ENCODE data around the gene SERAC1.

Gene SERAC1

DNA sequence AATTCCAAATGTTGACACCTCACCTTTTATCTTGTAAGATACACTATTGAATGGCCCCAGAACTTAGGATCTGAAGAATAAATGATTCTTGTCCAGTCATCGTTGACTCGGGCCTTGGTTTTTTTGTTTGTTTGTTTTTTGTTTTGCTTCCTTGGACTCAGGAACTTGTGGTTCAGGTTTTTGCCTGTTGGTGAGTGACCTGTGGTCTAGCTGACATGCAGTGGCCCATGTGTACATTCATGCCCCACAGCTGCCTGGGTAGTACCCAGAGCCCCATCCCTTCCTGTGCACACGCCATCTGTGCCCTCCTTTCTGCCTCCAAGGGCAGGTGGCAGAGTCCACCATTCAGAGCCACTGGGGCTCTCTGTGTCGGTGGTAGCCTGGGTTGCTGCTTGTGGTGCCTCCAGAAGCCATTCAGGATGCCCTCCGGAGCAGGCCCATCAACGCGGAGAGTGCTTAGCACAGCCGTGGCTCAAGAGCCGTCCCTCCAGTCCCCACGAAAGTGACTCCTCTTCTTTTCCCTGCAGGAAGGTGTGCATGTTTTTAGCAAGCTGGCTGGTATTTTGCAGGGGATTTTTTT, 100.5 kb downstream of the SERAC1 start:
- DNase-seq (ENCODE audit: low read depth in 1 of 2, low spot score in 1 of 2): no peak
- Histone ChIP-seq H3K4me3 (replicated peaks; ENCODE audit: insufficient read depth, low read length) (no peak overlapping the region), H3K27me3 (ENCODE audit: insufficient read depth, poor library complexity, severe bottlenecking) (no peaks in the 10 kb centered on the region), H3K27ac (replicated peaks) (no peak overlapping the region)
- TF ChIP-seq POLR2AphosphoS5 (IDR thresholded peaks at IDR 0.05; ENCODE audit: low read depth) (no peak), SPI1 (IDR thresholded peaks at IDR 0.05; ENCODE audit: borderline replicate concordance, low read depth) (no peak), REST (IDR thresholded peaks at IDR 0.05; ENCODE audit: insufficient replicate concordance, low read depth) (no peak), GABPA (IDR thresholded peaks at IDR 0.05; ENCODE audit: low read depth) (no peak)
- TF ChIP-seq, protein P1, sequence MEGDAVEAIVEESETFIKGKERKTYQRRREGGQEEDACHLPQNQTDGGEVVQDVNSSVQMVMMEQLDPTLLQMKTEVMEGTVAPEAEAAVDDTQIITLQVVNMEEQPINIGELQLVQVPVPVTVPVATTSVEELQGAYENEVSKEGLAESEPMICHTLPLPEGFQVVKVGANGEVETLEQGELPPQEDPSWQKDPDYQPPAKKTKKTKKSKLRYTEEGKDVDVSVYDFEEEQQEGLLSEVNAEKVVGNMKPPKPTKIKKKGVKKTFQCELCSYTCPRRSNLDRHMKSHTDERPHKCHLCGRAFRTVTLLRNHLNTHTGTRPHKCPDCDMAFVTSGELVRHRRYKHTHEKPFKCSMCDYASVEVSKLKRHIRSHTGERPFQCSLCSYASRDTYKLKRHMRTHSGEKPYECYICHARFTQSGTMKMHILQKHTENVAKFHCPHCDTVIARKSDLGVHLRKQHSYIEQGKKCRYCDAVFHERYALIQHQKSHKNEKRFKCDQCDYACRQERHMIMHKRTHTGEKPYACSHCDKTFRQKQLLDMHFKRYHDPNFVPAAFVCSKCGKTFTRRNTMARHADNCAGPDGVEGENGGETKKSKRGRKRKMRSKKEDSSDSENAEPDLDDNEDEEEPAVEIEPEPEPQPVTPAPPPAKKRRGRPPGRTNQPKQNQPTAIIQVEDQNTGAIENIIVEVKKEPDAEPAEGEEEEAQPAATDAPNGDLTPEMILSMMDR (IDR thresholded peaks at IDR 0.05; ENCODE audit: insufficient read depth, low read length): no peak

DNA sequence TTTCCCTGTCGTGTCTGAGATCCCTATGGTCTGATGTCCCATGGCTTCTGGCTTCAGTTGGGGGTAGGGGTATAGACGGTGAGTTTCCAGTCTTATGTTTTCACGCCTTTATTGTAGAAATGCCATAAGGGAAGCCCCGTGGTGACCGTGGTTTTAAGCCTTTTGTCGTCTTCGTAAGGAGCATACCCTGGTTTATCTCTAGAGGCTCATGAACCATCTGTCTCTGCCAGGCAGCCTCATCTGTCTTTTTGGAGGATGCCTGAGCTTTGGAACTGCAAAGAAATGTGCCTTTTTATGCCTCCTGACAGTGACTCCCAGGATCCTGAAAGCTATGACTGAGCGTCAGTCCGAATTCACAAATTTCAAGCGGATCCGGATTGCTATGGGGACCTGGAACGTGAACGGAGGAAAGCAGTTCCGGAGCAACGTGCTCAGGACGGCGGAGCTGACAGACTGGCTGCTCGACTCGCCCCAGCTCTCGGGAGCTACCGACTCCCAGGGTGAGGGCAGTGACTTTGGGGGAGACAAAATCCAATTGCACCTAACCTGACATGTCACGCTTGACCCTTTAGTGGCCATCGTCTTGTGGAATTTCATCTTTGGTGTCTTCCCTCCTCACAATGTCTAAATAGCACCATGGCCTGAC, 101.8 kb downstream of the SERAC1 start:
- Histone ChIP-seq H3K4me3 (replicated peaks; ENCODE audit: insufficient read depth, low read length) (no peak overlapping the region), H3K27me3 (ENCODE audit: insufficient read depth, poor library complexity, severe bottlenecking) (no peaks in the 10 kb centered on the region), H3K27ac (replicated peaks) (no peak overlapping the region)
- TF ChIP-seq POLR2AphosphoS5 (IDR thresholded peaks at IDR 0.05; ENCODE audit: low read depth) (no peak), REST (IDR thresholded peaks at IDR 0.05; ENCODE audit: insufficient replicate concordance, low read depth) (no peak), SPI1 (IDR thresholded peaks at IDR 0.05; ENCODE audit: borderline replicate concordance, low read depth) (no peak), GABPA (IDR thresholded peaks at IDR 0.05; ENCODE audit: low read depth) (no peak)
- TF ChIP-seq, protein P1 (IDR thresholded peaks at IDR 0.05; ENCODE audit: insufficient read depth, low read length): no peak
- DNase-seq (ENCODE audit: low read depth in 1 of 2, low spot score in 1 of 2): no peak

DNA sequence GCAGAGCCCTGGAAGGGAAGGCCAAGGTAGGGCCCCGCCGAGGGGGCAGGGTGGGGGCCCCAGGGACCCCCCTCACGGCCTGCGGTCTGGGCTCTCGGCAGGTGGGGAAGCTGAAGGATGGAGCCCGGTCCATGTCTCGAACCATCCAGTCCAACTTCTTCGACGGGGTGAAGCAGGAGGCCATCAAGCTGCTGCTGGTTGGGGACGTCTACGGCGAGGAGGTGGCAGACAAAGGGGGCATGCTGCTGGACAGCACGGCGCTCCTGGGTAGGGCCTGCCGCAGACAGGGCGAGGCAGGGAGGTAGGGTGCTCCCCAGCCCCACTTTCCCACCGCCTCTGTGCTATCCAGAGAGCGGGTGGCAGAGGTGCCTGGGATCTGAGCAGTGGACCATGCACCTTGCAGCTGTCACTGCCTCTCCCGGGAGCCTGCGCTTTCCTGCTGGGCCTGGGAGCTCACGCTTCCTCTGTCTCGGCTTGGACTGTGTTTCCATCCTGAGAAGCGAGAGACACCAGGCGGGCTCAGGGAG, 103.3 kb downstream of the SERAC1 start:
- Histone ChIP-seq H3K27ac (replicated peaks) (no peak overlapping the region), H3K4me3 (replicated peaks; ENCODE audit: insufficient read depth, low read length) (no peak overlapping the region)
- TF ChIP-seq GABPA (IDR thresholded peaks at IDR 0.05; ENCODE audit: low read depth) (no peak), SPI1 (IDR thresholded peaks at IDR 0.05; ENCODE audit: borderline replicate concordance, low read depth) (no peak), REST (IDR thresholded peaks at IDR 0.05; ENCODE audit: insufficient replicate concordance, low read depth) (no peak), POLR2AphosphoS5 (IDR thresholded peaks at IDR 0.05; ENCODE audit: low read depth) (no peak)
- TF ChIP-seq, protein P1 (IDR thresholded peaks at IDR 0.05; ENCODE audit: insufficient read depth, low read length): no peak

More for the DNA sequence above, 103.3 kb downstream of the SERAC1 start:
- H3K27me3 ChIP-seq (ENCODE audit: insufficient read depth, poor library complexity, severe bottlenecking): no peaks in the 10 kb centered on the region
- no peak for DNase-seq (ENCODE audit: low read depth in 1 of 2, low spot score in 1 of 2)

All from HL-60 (cell line).